GM23338 (cell line): ENCODE data around the gene CLEC1A. TPM values are rescaled to one million over a fixed set of nuclear protein-coding genes. Genes with fewer than 3 reads are reported as not detected.

Source experiments
- ATAC-seq: fragments of 200-7000 bp; cut with Tn5 transposase; 3 replicates; pipeline ENCODE4 v1.9.1; 2020
- DNase-seq: peaks from one replicate; pipeline ENCODE4 v3.0.0-alpha.2; 2015; ENCODE audit warnings: low spot score
- H2AFZ ChIP-seq: fragments of 200-600 bp; sonication (generic); 2 replicates; pipeline ENCODE4 v1.8.0; 2016; ENCODE audit warnings: antibody characterized with exemption, mild to moderate bottlenecking, moderate library complexity
- H3F3A ChIP-seq: fragments of 200-600 bp; sonication (generic); replicated peaks from 2 replicates; pipeline ENCODE4 v1.8.0; 2017; ENCODE audit warnings: antibody characterized with exemption, mixed run types, low read depth
- H3K27ac ChIP-seq: fragments of 200-600 bp; sonication (generic); 2 replicates; pipeline ENCODE4 v1.6.1; 2016; ENCODE audit warnings: low read depth
- H3K27me3 ChIP-seq: fragments of 200-600 bp; sonication (generic); 2 replicates; pipeline ENCODE4 v1.8.0; 2016; ENCODE audit warnings: mild to moderate bottlenecking, mixed run types, moderate library complexity; ENCODE audit not compliant: insufficient read depth
- H3K36me3 ChIP-seq: fragments of 200-600 bp; sonication (generic); 2 replicates; pipeline ENCODE4 v1.8.0; 2016; ENCODE audit warnings: mild to moderate bottlenecking; ENCODE audit not compliant: insufficient read depth
- H3K4me1 ChIP-seq: fragments of 200-600 bp; sonication (generic); 2 replicates; pipeline ENCODE4 v1.8.0; 2016; ENCODE audit warnings: mild to moderate bottlenecking, moderate library complexity; ENCODE audit not compliant: insufficient read depth
- H3K4me2 ChIP-seq: fragments of 200-600 bp; sonication (generic); 2 replicates; pipeline ENCODE4 v1.7.1; 2017; ENCODE audit warnings: mixed run types
- H3K4me3 ChIP-seq: fragments of 200-600 bp; sonication (generic); 2 replicates; pipeline ENCODE4 v1.6.1; 2016; ENCODE audit warnings: mixed run types
- H3K79me2 ChIP-seq: fragments of 200-600 bp; sonication (generic); replicated peaks from 2 replicates; pipeline ENCODE4 v1.8.0; 2017; ENCODE audit warnings: mild to moderate bottlenecking; ENCODE audit not compliant: insufficient read depth
- H3K9me2 ChIP-seq: fragments of 200-600 bp; sonication (generic); 2 replicates; pipeline ENCODE4 v1.8.0; 2017; ENCODE audit not compliant: insufficient read depth
- H4K20me1 ChIP-seq: fragments of 200-600 bp; sonication (generic); replicated peaks from 2 replicates; pipeline ENCODE4 v1.8.0; 2017; ENCODE audit warnings: mild to moderate bottlenecking; ENCODE audit not compliant: insufficient read depth
- H3K27ac Mint-ChIP-seq: 2 replicates; pipeline ENCODE4 v1.8.0; 2020; ENCODE audit warnings: inconsistent platforms, mild to moderate bottlenecking, moderate library complexity, mixed read lengths
- H3K27me3 Mint-ChIP-seq: 3 replicates; pipeline ENCODE4 v1.8.0; 2022; ENCODE audit warnings: low read depth, mild to moderate bottlenecking, moderate library complexity, mixed read lengths, inconsistent platforms; ENCODE audit not compliant: insufficient read depth, poor library complexity
- H3K36me3 Mint-ChIP-seq: 3 replicates; pipeline ENCODE4 v1.8.0; 2021; ENCODE audit warnings: low read depth, mild to moderate bottlenecking, inconsistent platforms, moderate library complexity, mixed read lengths
- H3K4me1 Mint-ChIP-seq: 3 replicates; pipeline ENCODE4 v1.8.0; 2020; ENCODE audit warnings: mild to moderate bottlenecking, inconsistent platforms, mixed read lengths
- H3K4me3 Mint-ChIP-seq: 3 replicates; pipeline ENCODE4 v1.8.0; 2021; ENCODE audit warnings: moderate library complexity, mild to moderate bottlenecking, inconsistent platforms, mixed read lengths
- H3K9me3 Mint-ChIP-seq: 3 replicates; pipeline ENCODE4 v1.8.0; 2020; ENCODE audit warnings: moderate library complexity, mild to moderate bottlenecking, inconsistent platforms, mixed read lengths
- CREB1 ChIP-seq: fragments of 250-450 bp; sonication (Bioruptor Pico); IDR thresholded peaks from 2 replicates; pipeline ENCODE4 v1.5.0; 2020; ENCODE audit warnings: low read depth, mild to moderate bottlenecking, moderate library complexity
- CTCF ChIP-seq, 2 experiments: fragments of 200-600 bp in 1 of 2; sonication (generic) in 1 of 2; conservative IDR thresholded peaks; 2 replicates each; pipeline versions ENCODE4 v1.5.1 to v1.6.1; 2016 to 2017; ENCODE audit warnings: antibody characterized with exemption in 2 of 2, low read depth in 2 of 2, mild to moderate bottlenecking in 2 of 2, moderate library complexity in 1 of 2
- EZH2 ChIP-seq: fragments of 200-600 bp; sonication (generic); IDR thresholded peaks from one replicate; pipeline ENCODE4 v1.8.0; 2017; ENCODE audit warnings: antibody characterized with exemption, mild to moderate bottlenecking, low read depth; ENCODE audit not compliant: unreplicated experiment
- EZH2phosphoT487 ChIP-seq: fragments of 200-600 bp; sonication (generic); IDR thresholded peaks from one replicate; pipeline ENCODE4 v1.8.1; 2018; ENCODE audit warnings: antibody characterized with exemption; ENCODE audit not compliant: unreplicated experiment
- JUNB ChIP-seq: IDR thresholded peaks from one replicate; pipeline ENCODE4 v1.6.1; 2016; ENCODE audit warnings: antibody characterized with exemption; ENCODE audit not compliant: unreplicated experiment
- NANOG ChIP-seq: IDR thresholded peaks from 2 replicates; pipeline ENCODE4 v1.6.1; 2016; ENCODE audit warnings: antibody characterized with exemption, borderline replicate concordance
- POLR2AphosphoS5 ChIP-seq: IDR thresholded peaks from 2 replicates; pipeline ENCODE4 v1.6.1; 2016; ENCODE audit warnings: antibody characterized with exemption, low read depth
- REST ChIP-seq: IDR thresholded peaks from one replicate; pipeline ENCODE4 v1.6.1; 2018; ENCODE audit warnings: antibody characterized with exemption; ENCODE audit not compliant: unreplicated experiment
- STAT1 ChIP-seq: IDR thresholded peaks from one replicate; pipeline ENCODE4 v1.6.1; 2016; ENCODE audit warnings: antibody characterized with exemption; ENCODE audit not compliant: unreplicated experiment
- ZNF114 ChIP-seq: fragments of 250-450 bp; sonication (Bioruptor Pico); IDR thresholded peaks from 2 replicates; pipeline ENCODE4 v1.5.0; 2020; ENCODE audit warnings: mild to moderate bottlenecking, moderate library complexity
- ZNF331 ChIP-seq: fragments of 250-450 bp; sonication (Bioruptor Pico); IDR thresholded peaks from 2 replicates; pipeline ENCODE4 v1.5.0; 2020; ENCODE audit warnings: low read depth, mild to moderate bottlenecking, moderate library complexity
- polyA plus RNA-seq: library from polyadenylated mRNA; unstranded; fragments of >200 nt; fragmentation: Nextera tagmentation; extraction: Ambion mirVana; gene quantifications from 2 replicates; pipeline ENCODE4 v1.2.1, GENCODE V29; 2016
- total RNA-seq: library from RNA; depleted of rRNA; stranded (reverse); fragments of >200 nt; shearing (Covaris generic); gene quantifications from 2 replicates; pipeline ENCODE4 v1.2.3, GENCODE V29; 2014
- TF ChIP-seq, protein P1 (sequence below): IDR thresholded peaks from 2 replicates; pipeline ENCODE4 v1.6.1; 2016; ENCODE audit warnings: antibody characterized with exemption

The CLEC1A gene
- total and polyA plus RNA-seq, 2 experiments from 2014 or later: 1.1 TPM; not detected in 1

DNA sequence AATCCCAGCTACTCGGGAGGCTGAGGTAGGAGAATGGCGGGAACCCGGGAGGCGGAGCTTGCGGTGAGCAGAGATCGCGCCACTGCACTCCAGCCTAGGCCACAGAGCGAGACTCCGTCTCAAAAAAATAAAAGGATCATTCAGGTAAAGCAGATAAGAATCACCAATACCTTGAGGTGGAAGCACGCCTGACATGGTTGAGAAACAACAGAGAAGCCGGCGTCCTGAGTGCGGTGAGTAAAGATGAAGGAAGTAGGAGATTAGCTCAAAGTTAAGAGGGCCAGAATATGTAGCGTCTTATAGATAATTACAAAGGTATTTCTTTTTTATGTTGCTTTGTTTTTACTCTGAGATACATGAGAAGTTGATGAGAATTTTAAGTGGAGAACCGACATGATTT lies 16.5 kb upstream of the CLEC1A start (continued):
- TF ChIP-seq, protein P1, sequence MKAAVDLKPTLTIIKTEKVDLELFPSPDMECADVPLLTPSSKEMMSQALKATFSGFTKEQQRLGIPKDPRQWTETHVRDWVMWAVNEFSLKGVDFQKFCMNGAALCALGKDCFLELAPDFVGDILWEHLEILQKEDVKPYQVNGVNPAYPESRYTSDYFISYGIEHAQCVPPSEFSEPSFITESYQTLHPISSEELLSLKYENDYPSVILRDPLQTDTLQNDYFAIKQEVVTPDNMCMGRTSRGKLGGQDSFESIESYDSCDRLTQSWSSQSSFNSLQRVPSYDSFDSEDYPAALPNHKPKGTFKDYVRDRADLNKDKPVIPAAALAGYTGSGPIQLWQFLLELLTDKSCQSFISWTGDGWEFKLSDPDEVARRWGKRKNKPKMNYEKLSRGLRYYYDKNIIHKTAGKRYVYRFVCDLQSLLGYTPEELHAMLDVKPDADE: no peak
- TF ChIP-seq CTCF (conservative IDR thresholded peaks at IDR 0.05; ENCODE audit: low read depth in 2 of 2): no peak
- no peak for TF ChIP-seq EZH2
- TF ChIP-seq STAT1: no peak

DNA sequence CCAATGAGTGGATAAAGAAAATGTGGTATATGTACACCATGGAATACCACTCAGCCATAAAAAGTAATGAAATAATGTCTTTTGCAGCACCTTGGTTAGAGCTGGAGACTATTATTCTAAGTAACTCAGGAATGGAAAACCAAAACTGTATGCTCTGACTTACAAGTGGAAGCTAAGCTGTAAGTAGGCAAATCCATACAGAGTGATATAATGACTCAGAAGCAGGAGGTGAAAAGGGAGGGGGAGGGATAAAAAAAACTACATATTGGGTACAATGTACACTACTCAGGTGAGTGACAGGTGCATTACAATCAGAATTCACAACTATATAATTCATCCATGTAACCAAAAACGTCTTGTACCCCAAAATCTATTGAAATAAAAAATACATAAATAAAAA lies 15.1 kb upstream of the CLEC1A start:
- H2AFZ ChIP-seq: no peak overlapping the region
- no peaks in the 10 kb centered on the region for H3K9me2 ChIP-seq
- Mint-ChIP-seq H3K9me3 (peaks cover 15% of the 10 kb centered on the region), H3K36me3 (no peaks in the 10 kb centered on the region; the same call in 2 of the 3 replicates), H3K27ac (no peak overlapping the region), H3K4me3 (no peak overlapping the region), H3K4me1 (no peaks in the 10 kb centered on the region), H3K27me3 (peaks cover 4% of the 10 kb centered on the region)
- no peaks in the 10 kb centered on the region for H3F3A ChIP-seq
- no peaks in the 10 kb centered on the region for H3K4me1 ChIP-seq
- H3K4me3 ChIP-seq: no peak overlapping the region
- H3K79me2 ChIP-seq: no peaks in the 10 kb centered on the region
- H4K20me1 ChIP-seq: no peaks in the 10 kb centered on the region
- no peak for ATAC-seq
- no peak overlapping the region for H3K4me2 ChIP-seq
- no peaks in the 10 kb centered on the region for H3K36me3 ChIP-seq
- H3K27me3 ChIP-seq: no peaks in the 10 kb centered on the region
- no peak for DNase-seq
- no peak overlapping the region for H3K27ac ChIP-seq
- TF ChIP-seq EZH2phosphoT487 (no peak), ZNF331 (CRISPR knock-in tag) (no peak), NANOG (no peak), ZNF114 (CRISPR knock-in tag) (no peak), POLR2AphosphoS5 (no peak), CTCF (conservative IDR thresholded peaks at IDR 0.05; ENCODE audit: low read depth in 2 of 2) (no peak), REST (no peak), STAT1 (no peak), CREB1 (no peak), EZH2 (no peak), JUNB (no peak)
- TF ChIP-seq, protein P1: no peak
